Non-pigmented ciliary epithelial cell (primary cell): ENCODE data around the gene STEEP1.

Experiments
- DNase-seq: peaks from one replicate; pipeline ENCODE4 v3.0.0-alpha.2; 2010; ENCODE audit warnings: low read depth

Gene STEEP1

GRCh38 chrX:119565107-119565663 is at the start of gene STEEP1:
STEEP1 (minus strand) TSS chrX:119565409; CDS start chrX:119565355, 54 bp downstream.
- DNase-seq, result peak; percentile 65

DNA sequence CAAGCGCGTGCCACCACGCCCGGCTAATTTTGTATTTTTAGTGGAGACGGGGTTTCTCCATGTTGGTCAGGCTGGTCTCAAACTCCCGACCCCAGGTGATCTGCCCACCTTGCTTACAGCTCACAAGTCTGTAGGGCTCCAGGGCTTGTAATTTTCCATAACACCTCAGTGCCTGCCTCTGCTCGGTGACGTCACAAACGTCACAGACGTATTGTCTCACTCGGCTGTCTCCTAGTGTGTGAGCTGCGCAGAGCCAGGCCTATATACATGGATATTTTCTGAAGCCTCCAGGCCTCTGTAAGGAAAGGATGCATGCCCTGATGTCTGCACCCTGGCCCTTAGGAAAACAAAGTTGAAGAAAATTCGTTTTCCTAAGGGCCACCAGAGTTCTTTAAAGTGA is 49.6 kb upstream of the STEEP1 start:
- no peak for DNase-seq

- no peak for DNase-seq
These were observed 41.8 kb upstream of the STEEP1 start for GRCh38 chrX:119607018-119607389.

GRCh38 chrX:119606280-119607017 is 41.2 kb upstream of the STEEP1 start, which contains the start of gene NKRF:
NKRF (minus strand) TSS chrX:119606424.
- peak; percentile 53 for DNase-seq

DNA sequence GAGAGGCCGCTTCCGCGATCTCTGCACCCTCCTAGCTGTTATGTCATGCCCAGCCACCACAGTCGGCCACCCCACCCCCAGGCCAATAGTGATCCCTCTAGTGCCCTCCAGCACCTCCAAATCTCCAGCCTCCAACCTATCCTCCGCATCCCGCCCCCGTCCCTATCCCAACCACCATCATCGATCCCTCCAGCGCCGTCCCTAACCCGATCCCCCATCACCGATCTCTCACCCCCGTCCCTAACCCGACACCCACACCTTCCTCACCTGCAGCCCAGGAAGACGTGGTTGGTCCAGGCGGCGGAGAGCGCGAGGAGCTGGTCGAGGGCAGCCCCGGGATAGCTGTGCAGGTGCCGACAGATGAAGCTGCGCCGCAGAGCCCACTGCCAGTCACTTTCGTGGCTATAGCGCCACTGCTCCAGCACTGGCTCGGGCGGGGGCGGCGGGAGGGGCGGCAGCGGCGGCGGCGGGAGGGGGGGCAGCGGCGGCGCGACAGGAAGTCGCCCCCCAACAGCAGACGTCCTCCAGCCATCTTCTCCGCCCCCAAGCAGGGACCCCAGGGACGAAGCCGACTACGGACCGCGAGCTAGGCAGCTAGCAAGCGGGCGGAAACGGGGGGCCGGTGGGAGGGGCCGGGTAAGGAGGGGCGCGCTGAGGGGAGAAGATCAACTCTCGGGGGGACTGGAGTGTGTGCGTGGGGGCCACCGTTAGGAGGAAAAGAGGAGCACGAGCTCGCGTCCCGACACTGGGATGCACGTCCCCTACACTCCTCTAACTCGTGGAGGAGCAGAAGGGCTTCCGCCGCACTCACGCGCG is 40.5 kb upstream of the STEEP1 start:
- no peak for DNase-seq

DNA sequence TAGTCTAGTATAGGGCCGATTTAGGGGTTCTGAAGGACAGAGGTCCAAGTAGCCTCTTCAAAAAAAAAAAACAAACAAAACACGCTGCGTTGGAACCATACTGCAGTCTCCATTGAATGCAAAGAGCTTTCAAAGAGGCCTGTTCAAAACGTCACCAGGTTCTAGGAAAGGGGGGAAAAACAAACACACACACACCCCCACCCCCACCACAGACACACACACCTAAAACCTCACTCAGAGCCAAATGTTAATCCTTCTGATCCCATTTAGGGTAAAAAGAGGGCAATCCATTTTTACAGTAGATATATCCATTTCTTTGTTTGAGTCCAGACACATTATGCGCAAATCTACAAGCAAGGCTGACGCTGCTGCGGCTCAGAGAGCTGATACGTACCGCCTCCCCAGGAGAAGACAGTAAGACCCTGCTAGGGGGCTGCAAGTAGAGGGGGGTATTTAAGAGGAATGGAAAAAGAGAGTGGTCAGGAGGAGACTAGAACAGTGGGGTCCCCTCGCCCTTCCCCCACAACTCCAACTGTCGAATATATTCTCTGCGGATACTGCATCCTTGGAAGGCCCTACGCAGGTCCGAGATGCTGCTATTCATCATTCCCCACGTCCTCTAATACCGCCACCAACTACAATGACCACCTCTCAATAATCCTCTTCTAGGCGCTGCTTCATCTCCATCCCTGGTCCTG is 39.7 kb upstream of the STEEP1 start:
- DNase-seq, result no peak

DNA sequence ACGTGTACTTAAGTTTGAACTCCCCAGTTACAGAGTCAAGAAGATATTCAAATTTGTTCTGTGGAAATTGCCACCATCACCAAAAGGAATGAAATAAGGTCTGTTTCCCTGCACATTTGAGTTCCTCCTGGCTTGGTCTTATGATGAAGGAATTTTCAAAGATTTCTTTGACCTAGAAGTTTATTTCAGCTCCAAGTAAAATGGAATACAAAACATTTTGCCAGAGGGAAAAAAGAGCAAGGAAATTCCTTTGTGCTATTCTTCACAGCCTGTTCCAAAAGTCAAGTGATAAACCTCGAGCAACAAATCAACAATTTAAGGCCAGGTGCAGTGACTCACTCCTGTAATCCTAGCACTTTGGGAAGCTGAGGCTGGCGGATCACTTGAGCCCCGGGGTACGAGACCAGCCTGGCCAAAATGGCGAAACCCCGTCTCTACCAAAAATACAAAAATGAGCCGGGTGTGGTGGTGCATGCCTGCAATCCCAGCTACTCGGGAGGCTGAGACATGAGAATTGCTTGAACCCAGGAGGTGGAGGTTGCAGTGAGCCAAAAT is 37.6 kb upstream of the STEEP1 start:
- no peak for DNase-seq

GRCh38 chrX:119589810-119590209 is 24.6 kb upstream of the STEEP1 start:
- no peak for DNase-seq

- DNase-seq, result no peak
These were observed 18.3 kb upstream of the STEEP1 start for GRCh38 chrX:119583431-119584059.

- no peak for DNase-seq
These were observed 14.2 kb upstream of the STEEP1 start for GRCh38 chrX:119579414-119579813.

- DNase-seq, result no peak
These were observed 9.4 kb upstream of the STEEP1 start, which contains the start of gene UBE2A for GRCh38 chrX:119574394-119575266. UBE2A (plus strand) TSS chrX:119574563; CDS start chrX:119574712, 149 bp downstream.

DNA sequence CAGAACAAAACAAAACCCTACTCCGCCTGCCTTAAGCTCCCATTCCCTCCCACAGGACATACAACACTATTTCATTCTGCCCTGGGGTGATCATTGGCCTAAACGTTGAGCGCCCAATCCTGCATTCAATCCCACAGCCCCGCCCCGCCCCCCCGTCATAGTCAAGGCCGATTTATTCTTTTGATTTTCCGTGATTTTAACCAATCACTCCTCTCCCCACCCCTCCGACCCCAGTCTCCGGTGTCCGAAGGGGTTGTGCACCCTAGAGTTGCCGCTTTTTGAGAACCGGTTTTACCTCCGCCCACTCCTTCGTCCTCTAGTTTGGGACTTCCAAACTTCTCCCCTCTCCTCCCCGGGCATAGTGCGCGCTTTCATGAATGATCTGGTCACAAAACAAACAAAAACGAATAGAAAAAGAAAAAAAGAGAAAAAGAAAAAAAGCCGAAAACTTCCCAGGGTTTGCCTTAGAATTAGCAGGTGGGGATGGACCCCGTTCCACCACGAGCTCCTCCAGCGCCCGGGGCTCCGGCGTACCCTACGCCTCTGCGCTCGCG is 8.7 kb upstream of the STEEP1 start:
- no peak for DNase-seq

GRCh38 chrX:119573222-119573621 is 8.0 kb upstream of the STEEP1 start:
- no peak for DNase-seq

GRCh38 chrX:119570351-119570835 is 5.2 kb upstream of the STEEP1 start:
- no peak for DNase-seq

DNA sequence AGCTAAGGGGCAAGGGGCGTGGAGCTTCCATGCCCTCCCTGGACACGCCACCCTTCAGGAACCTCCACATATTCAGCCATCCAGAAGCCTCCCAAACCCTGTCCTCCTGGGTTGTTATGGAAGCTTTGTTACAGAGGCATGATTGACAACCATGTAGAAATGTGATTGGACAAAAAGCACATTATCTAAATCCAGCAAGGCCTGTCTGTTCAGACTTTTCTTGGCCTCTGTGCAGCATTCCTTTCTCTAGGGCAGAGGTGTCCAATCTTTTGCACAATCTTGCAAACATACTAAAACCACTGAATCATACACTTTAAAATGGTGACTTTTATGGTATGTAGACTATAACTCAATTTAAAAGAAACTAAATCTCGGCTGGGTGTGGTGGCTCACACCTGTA is 12.7 kb downstream of the STEEP1 start:
- DNase-seq, result no peak

DNA sequence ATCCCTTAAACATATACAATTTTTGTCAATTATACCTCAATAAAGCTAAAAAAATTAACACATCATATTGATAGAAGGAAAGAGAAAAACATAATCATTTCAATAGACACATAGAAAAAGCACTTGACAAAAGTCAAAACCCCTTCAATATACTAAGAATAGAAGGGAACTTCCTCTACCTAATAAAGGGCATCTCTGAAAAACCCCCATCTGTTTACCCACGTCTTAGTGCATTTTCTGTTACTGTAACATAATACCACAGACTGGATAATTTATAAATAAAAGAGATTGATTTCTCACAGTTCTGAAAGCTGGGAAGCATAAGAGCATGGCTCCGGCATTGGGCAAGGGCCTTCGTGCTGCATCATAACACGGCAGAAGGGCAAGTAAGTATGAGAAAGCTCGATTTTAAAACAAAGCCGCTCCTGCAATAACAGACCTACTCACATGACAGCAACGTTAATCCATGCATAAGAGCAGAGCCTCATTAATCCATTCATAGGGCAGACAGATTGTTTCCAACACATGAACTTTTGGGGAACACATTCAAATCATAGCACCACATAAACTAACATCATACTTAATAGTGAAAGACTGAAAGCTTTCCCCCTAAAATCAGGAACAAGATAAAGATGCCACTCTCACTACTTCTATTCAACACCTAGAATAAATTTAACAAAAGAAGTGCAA is 15.7 kb downstream of the STEEP1 start:
- no peak for DNase-seq

GRCh38 chrX:119541188-119541587 is 24.0 kb downstream of the STEEP1 start:
- DNase-seq, result peak; percentile 30

- no peak for DNase-seq
These were observed 25.3 kb downstream of the STEEP1 start for GRCh38 chrX:119539872-119540271.

DNA sequence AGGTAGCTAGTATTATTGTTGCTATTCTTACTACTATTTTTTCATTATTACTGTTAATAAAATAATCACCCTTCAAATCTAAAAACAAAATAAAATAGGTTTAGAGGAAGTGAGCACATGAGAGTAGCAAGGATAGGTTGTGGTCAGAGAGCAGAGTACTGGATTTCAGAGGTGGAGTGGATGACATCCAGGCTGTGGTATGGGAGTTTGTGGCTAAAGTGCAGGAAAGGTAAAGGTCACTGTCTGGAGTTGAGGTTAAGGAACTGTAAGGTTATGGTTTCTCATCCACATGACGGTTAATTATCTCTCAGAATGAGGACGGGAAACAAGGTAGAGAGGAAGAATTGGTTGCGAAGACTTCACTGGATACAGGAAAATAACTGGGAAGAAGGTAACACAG is 27.7 kb downstream of the STEEP1 start:
- DNase-seq, result no peak
